Calu3 (cell line): ENCODE measurements around the gene SELP. TPM values are rescaled to one million over a fixed set of nuclear protein-coding genes. Genes with fewer than 3 reads are reported as not detected.
A peak's percentile ranks its signal among the peaks of the same experiment; 100 is the strongest.

Source experiments
- BruUV-seq: library from RNA; stranded (reverse); fragments of 400-500 nt; replicated peaks from 2 replicates; lab custom pipeline; 2021; lab: Mats Ljungman, UMichigan
- CTCF ChIA-PET: fragments of 300-600 bp; sonication (Branson Sonifier 250); formaldehyde crosslinking; loops from one replicate; lab custom pipeline; 2022; ENCODE audit warnings: antibody characterized with exemption; lab: Charles Lee
- DNase-seq: peaks from one replicate; pipeline ENCODE4 v3.0.0; 2022
- H3K27ac Mint-ChIP-seq: one replicate; pipeline ENCODE4 v1.8.0; 2022; ENCODE audit warnings: mixed read lengths; ENCODE audit not compliant: unreplicated experiment
- H3K27me3 Mint-ChIP-seq: one replicate; pipeline ENCODE4 v1.8.0; 2022; ENCODE audit warnings: mixed read lengths; ENCODE audit not compliant: unreplicated experiment
- H3K36me3 Mint-ChIP-seq: one replicate; pipeline ENCODE4 v1.8.0; 2022; ENCODE audit warnings: mild to moderate bottlenecking, moderate library complexity, mixed read lengths; ENCODE audit not compliant: insufficient read depth, unreplicated experiment
- H3K4me1 Mint-ChIP-seq: one replicate; pipeline ENCODE4 v1.8.0; 2022; ENCODE audit warnings: mild to moderate bottlenecking, low read depth, mixed read lengths; ENCODE audit not compliant: unreplicated experiment
- H3K4me3 Mint-ChIP-seq: one replicate; pipeline ENCODE4 v1.8.0; 2022; ENCODE audit warnings: mild to moderate bottlenecking, low read depth, moderate library complexity, mixed read lengths; ENCODE audit not compliant: unreplicated experiment
- H3K9me3 Mint-ChIP-seq: one replicate; pipeline ENCODE4 v1.8.0; 2022; ENCODE audit warnings: low read depth, mixed read lengths; ENCODE audit not compliant: unreplicated experiment
- intact Hi-C: fragments of 100-400 bp; cut with micrococcal nuclease; formaldehyde crosslinking; loops from one replicate; pipeline ENCODE4 v1.10.0; 2022; ENCODE audit not compliant: unreplicated experiment
- total RNA-seq: library from RNA; stranded (reverse); gene quantifications from 2 replicates; pipeline ENCODE4 v1.2.3, GENCODE V29; 2022
- TF ChIP-seq, protein P1 (sequence below): fragments of 200-600 bp; IDR thresholded peaks from one replicate; pipeline ENCODE4 v1.8.0; 2022; ENCODE audit warnings: antibody characterized with exemption; ENCODE audit not compliant: unreplicated experiment

Gene SELP
- total RNA-seq, 1 experiment from 2014 or later, result 0.47 TPM

DNA sequence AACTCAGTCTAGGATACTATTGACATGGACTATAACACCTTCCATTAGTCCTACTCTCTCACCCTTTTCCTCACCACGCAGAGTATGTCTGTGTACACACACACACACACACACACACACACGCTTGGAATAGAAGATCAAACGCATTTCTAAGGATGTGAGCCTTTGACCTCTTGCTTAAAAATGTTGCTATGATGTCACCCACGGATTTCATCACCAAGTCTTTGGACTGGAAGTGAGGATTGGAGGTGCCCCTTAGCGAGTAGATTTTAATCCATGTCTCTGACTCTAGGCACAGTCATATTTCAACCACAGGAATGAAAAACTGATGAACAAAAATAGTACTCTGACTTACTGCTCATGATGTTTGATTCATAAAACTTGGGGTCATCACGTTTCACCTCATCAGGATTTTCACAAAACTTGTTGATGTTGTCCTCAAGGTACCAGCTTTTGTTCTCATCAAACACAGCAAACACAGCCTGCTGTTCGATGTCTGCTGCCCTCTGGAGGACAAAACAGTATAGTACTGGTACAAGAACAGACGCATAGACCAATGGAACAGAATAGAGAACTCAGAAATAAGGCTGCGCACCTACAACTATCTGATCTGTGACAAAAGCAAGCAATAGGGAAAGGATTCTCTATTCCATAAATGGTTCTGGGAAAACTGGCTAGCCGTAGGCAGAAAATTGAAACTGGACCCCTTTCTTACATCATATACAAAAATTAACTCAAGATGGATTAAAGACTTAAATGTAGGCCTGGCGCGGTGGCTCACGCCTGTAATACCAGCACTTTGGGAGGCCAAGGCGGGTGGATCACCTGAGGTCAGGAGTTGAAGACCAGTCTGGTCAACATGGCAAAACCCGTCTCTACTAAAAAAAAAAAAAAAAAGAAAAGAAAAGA, 83.6 kb downstream of the SELP start:
- Mint-ChIP-seq H3K4me1 (peaks cover 12% of the 10 kb centered on the region), H3K4me3 (no peak overlapping the region), H3K27me3 (no peaks in the 10 kb centered on the region), H3K36me3 (no peaks in the 10 kb centered on the region), H3K9me3 (no peaks in the 10 kb centered on the region), H3K27ac (no peak overlapping the region)
- CTCF ChIA-PET, result interaction anchor here (0.5 to 1.7 kb wide), 17 partner anchors 15 to 943 kb away, joined by 3 to 15 read pairs (median 4); partner anchors contain the start of genes BLZF1, F5 and SLC19A2
- no TSS peak for BruUV-seq
- DNase-seq, result peak; percentile 74
- TF ChIP-seq, protein P1, sequence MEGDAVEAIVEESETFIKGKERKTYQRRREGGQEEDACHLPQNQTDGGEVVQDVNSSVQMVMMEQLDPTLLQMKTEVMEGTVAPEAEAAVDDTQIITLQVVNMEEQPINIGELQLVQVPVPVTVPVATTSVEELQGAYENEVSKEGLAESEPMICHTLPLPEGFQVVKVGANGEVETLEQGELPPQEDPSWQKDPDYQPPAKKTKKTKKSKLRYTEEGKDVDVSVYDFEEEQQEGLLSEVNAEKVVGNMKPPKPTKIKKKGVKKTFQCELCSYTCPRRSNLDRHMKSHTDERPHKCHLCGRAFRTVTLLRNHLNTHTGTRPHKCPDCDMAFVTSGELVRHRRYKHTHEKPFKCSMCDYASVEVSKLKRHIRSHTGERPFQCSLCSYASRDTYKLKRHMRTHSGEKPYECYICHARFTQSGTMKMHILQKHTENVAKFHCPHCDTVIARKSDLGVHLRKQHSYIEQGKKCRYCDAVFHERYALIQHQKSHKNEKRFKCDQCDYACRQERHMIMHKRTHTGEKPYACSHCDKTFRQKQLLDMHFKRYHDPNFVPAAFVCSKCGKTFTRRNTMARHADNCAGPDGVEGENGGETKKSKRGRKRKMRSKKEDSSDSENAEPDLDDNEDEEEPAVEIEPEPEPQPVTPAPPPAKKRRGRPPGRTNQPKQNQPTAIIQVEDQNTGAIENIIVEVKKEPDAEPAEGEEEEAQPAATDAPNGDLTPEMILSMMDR, result peak; percentile 71
- intact Hi-C loops, result loop anchor here (1.0 to 5.0 kb wide), 4 partner anchors 60 to 944 kb away; partner anchors contain the start of genes BLZF1 and NME7

DNA sequence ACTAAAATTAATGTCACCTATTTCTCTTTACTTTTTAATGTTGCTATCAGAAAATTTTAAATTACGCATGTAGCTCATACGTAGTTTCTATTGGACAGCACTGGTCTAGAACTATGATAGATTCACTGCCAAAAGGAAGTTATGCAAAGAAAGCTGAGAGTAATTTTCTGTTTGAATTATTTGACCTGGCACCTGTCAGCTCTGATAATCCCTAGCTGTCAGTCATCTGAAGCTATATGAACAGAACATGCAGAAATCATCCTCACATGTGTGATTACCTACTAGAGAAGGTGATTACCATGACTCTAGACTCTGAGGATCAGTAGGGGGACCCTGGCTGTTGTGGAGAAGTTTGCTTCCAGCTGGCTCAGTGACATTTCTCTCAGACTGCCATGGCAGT, 84.5 kb downstream of the SELP start:
- no TSS peak for BruUV-seq
- peaks cover 12% of the 10 kb centered on the region for H3K4me1 Mint-ChIP-seq
- TF ChIP-seq, protein P1, result no peak
- no peak overlapping the region for H3K27ac Mint-ChIP-seq
- intact Hi-C loops, result loop anchor here (5.0 kb wide), 2 partner anchors 178 to 943 kb away; partner anchors contain the start of genes BLZF1 and NME7
- H3K36me3 Mint-ChIP-seq, result no peaks in the 10 kb centered on the region
- no peaks in the 10 kb centered on the region for H3K27me3 Mint-ChIP-seq
- CTCF ChIA-PET, result interaction anchor here (0.9 to 1.7 kb wide), 6 partner anchors 17 to 83 kb away, joined by 3 to 15 read pairs (median 4); partner anchors contain the start of gene SLC19A2
- DNase-seq, result no peak
- H3K4me3 Mint-ChIP-seq, result no peak overlapping the region
- no peaks in the 10 kb centered on the region for H3K9me3 Mint-ChIP-seq

DNA sequence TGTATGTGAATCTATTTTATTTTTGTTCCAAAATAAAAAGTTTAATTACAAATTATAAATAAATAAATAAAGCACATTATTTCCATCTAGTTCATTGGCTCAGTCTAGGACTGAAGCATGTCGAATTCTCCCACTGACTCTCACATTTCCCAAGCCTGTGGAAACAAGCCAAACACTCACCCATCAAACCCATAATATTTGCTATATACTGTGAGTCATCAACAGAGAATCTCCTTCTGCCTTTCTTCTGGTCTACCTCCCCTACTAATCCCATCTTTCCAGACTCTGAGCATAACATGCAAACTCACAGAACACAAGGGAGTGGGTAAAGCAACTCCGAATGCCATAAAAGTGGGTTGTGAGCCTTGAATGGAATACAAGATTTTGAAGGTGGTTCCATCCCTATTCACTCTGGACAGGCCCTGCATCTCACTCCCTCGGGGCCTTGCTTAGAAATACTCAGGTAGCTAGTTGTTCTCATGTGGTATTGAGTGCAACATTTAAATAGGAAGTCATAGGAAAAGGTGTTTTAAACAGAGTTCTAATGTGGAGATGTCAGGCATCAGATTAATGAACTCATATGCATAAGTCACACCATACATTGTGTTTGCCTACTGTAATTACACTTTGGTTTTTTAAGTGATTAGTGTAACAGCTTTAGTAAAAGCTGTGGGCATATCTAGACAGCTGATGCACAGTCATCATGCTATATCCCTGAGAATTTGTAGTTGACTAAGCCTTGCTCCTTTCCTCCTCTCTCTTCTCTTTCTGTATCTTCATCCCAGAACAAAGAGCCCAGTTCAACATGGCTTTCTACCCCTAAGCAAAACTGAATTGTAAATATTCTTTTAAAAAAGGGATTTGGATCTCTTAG, 90.7 kb downstream of the SELP start:
- BruUV-seq, result no TSS peak
- no peaks in the 10 kb centered on the region for H3K9me3 Mint-ChIP-seq
- no peak overlapping the region for H3K4me3 Mint-ChIP-seq
- peak; percentile 63 for DNase-seq
- H3K27me3 Mint-ChIP-seq, result no peaks in the 10 kb centered on the region
- peak overlapping the region; percentile 4 for H3K27ac Mint-ChIP-seq
- H3K4me1 Mint-ChIP-seq, result peaks cover 26% of the 10 kb centered on the region
- TF ChIP-seq, protein P1, result no peak
- no peaks in the 10 kb centered on the region for H3K36me3 Mint-ChIP-seq
- CTCF ChIA-PET, result no interaction called here
- intact Hi-C loops, result loop anchor here (2.0 kb wide), 2 partner anchors 52 to 72 kb away; no protein-coding TSS in a partner anchor

Other genes starting within 250 kb of the SELP start
- gene CCDC181, start 202.7 kb downstream of the SELP start, total RNA-seq, result 0.64 and 0.71 TPM in 2 replicates
- gene SLC19A2, start 144.2 kb downstream of the SELP start, total RNA-seq, result 22.0 and 24.2 TPM in 2 replicates
- gene F5, start 43.6 kb downstream of the SELP start, total RNA-seq, result 8.1 and 16.2 TPM in 2 replicates
- 6.2 and 12.1 TPM in 2 replicates for gene SELL, start 81.5 kb upstream of the SELP start, total RNA-seq
- gene SELE, start 104.0 kb upstream of the SELP start, total RNA-seq, result not detected in 2 replicates
- 11.2 and 13.3 TPM in 2 replicates for gene METTL18, start 164.8 kb upstream of the SELP start, total RNA-seq